ENCODE data around the gene ZAP70.

Gene ZAP70

GRCh38 chr2:97775074-97775473, 61.7 kb downstream of the ZAP70 start:
- DNase-seq (ENCODE audit: low read depth in 3 of 3, low spot score in 1 of 3): no peak

DNA sequence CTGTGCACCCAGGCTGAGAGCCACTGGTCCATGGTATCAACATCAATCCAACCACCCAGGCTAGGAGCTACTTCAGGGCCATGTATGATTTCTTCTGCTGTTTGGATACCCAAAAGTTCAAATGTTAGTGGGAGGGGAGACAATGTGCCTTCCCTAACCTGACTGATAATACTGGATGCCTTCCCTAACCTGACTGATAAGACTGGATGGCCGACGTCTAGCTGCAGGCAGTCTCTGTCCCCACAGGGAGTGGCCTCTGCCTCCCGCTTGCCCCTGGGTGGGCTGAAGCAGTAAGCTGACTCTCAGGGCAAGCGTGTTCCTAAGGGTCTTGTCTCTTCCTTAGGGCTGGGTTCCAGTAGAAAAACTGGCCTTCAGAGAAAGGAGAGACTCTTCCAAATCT, 65.8 kb downstream of the ZAP70 start:
- no peak for DNase-seq (ENCODE audit: low read depth in 3 of 3, low spot score in 1 of 3)

DNA sequence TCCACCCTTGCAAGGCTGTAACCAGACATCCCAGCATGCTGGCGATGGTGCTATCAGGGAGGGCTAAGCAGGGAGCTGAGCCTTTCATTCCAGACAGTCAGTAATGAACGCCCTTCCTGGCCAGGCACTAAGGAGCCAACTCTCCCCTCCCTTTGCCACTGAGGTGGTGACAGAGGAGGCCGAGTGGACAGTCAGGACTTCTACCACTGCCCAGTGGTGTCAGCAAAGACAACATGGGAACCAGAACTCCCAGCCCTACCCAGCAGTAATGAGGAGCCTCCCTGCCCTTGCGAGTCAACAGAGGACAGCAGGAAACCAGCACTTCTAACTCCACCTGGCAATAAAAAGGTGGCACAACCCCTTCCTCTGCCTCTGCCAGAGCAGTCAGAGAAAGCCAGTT, 68.6 kb downstream of the ZAP70 start:
- no peak for DNase-seq (ENCODE audit: low read depth in 3 of 3, low spot score in 1 of 3)

DNA sequence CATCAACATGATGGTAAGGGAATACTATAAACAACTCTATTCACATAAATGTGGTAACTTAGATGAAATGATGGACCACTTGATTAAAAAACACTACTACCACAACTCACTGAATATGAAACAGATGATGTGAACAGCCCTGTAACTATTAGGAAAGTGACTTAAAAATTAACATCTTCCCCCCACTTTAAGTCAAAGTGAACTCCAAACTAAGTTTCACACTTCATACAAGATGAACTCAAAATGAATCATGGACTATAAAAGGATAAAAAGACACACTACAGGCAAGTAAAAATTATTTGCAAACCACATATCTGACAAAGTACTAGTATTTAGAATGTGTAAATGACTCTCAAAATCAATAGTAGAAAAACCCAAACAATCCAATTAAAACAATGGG, 71.6 kb downstream of the ZAP70 start:
- DNase-seq (ENCODE audit: low read depth in 3 of 3, low spot score in 1 of 3): no peak

DNA sequence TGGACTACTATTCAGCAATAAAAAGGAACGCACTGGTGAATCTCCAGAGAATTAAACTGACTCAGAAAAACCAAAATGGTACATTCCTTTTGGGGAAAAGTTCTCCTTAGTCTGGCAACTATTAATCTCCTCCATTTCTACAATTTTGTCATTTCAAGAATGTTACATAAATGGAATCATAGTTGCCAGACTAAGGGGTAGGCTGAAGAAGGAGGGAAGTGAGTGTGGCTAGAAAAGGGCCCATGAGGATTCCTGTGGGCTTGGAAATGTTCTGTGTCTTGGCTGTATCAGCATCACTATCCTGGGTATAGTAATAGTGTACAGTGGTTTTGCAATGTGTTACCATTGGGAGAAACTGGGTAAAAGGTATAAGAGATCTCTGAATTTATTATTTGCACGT, 72.4 kb downstream of the ZAP70 start:
- DNase-seq (ENCODE audit: low read depth in 3 of 3, low spot score in 1 of 3): no peak

DNA sequence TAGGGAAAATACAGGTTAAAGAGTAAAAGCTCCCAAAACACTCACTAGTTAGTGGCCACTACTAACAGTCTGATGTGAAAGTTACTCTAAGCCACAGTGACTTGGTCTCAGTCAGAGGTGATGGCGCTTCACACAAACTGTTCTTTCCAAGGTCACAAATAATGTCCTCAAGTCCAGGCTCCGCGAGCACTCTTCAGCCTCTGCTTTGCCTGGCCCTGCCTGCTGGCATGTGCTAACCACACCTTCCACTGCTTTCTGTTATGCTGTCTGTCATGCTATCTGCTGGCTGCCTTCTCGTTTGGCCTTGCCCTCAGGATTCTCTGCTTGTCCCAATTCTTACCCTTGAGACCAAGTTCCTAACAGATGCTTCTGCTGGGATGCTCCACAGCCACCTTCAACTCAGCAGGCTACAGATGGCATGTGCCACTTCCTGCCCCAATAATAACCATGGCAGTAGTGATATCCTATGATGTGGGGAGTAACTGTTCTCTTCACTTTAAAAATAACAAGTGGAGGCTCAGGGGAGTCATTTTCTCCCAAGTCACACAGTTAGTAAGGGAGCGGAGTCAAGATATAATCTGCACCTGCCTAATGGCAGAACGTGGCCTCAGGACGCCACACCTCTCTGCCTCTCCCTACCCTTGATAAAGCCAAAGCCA, 75.7 kb downstream of the ZAP70 start:
- no peak for DNase-seq (ENCODE audit: low read depth in 3 of 3, low spot score in 1 of 3)

Data from stimulated activated CD4-positive, alpha-beta T cell treated with anti-CD3 and anti-CD28 coated beads, TNF-alpha, amount 100 ng/mL, for 1 hour (primary cell).